ENCODE data around the gene SENP7.
"Not testable (repeated sequence)": the region's sequence is repeated elsewhere in the genome, so short reads cannot be mapped to it uniquely, and the experiment has no call there.

SENP7 gene

DNA sequence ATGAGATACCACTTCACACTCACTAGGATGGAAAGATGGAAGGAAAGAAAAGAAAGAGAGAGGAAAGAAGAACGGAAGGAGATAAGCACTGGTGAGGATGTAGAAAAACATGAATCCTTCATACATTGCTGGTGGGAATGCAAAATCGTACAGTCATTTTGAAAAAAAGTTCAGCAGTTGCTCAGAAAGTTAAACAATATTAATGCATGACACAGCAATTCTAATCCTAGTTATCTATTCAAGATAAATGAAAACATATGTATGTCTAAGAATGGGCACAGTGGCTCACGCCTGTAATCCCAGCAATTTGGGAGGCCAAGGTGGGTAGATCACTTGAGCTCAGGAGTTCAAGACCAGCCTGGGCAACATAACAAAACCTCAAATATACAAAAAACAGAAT, 59.1 kb downstream of the SENP7 start:
- TF ChIP-seq EZH2 (IDR thresholded peaks at IDR 0.05; ENCODE audit: borderline replicate concordance, low read length) (no peak), CTCF (IDR thresholded peaks at IDR 0.05; ENCODE audit: low read length) (no peak)
- Histone ChIP-seq H3K9me3 (ENCODE audit: low read length) (no peaks in the 10 kb centered on the region), H3K27me3 (ENCODE audit: insufficient read depth, low read length) (no peaks in the 10 kb centered on the region)

DNA sequence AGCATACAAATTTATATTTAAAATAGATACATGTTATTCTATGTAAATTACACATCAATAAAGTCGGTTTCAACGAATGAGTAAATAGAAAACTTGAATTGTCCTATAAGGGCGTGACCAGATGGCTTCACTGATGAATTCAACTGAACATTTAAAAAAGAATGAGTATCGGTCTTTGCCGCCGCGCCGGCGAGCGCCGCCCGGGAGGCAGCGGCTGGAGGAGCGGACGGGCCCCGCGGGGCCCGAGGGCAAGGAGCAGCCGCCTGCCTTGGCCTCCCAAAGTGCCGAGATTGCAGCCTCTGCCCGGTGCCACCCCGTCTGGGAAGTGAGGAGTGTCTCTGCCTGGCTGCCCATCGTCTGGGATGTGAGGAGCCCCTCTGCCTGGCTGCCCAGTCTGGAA, 74.4 kb downstream of the SENP7 start:
- not testable (repeated sequence) for H4K20me1 ChIP-seq (ENCODE audit: insufficient read depth, low read length); H2AFZ ChIP-seq (ENCODE audit: low read length); H3F3A ChIP-seq (ENCODE audit: insufficient read depth, low read length); H3K4me2 ChIP-seq (ENCODE audit: low read length); H3K9ac ChIP-seq (ENCODE audit: low read length); H3K9me3 ChIP-seq (ENCODE audit: low read length); H3K9me2 ChIP-seq (ENCODE audit: low read depth, low read length); H3K36me3 ChIP-seq (ENCODE audit: insufficient read depth, low read length); H3K4me1 ChIP-seq (ENCODE audit: insufficient read depth, low read length, severe bottlenecking); H3K4me3 ChIP-seq (ENCODE audit: low read depth, low read length, poor library complexity, severe bottlenecking); H3K27ac ChIP-seq (ENCODE audit: low read depth, low read length, poor library complexity, severe bottlenecking); H3K79me2 ChIP-seq (ENCODE audit: insufficient read depth, low read length); H3K27me3 ChIP-seq (ENCODE audit: insufficient read depth, low read length)

More for the DNA sequence above, 59.1 kb downstream of the SENP7 start:
- Histone ChIP-seq H3F3A (ENCODE audit: insufficient read depth, low read length) (peaks cover 4% of the 10 kb centered on the region; the same call in 1 of the 2 replicates), H3K4me3 (ENCODE audit: low read depth, low read length, poor library complexity, severe bottlenecking) (no peak overlapping the region), H3K4me2 (ENCODE audit: low read length) (no peak overlapping the region), H3K9ac (ENCODE audit: low read length) (no peak overlapping the region), H3K9me2 (ENCODE audit: low read depth, low read length) (no peaks in the 10 kb centered on the region), H2AFZ (ENCODE audit: low read length) (no peak overlapping the region), H3K36me3 (ENCODE audit: insufficient read depth, low read length) (peaks cover 21% of the 10 kb centered on the region), H3K4me1 (ENCODE audit: insufficient read depth, low read length, severe bottlenecking) (no peaks in the 10 kb centered on the region), H4K20me1 (ENCODE audit: insufficient read depth, low read length) (no peaks in the 10 kb centered on the region), H3K27ac (ENCODE audit: low read depth, low read length, poor library complexity, severe bottlenecking) (no peak overlapping the region), H3K79me2 (ENCODE audit: insufficient read depth, low read length) (no peaks in the 10 kb centered on the region)

GRCh38 chr3:101433652-101434051, 79.4 kb downstream of the SENP7 start:
- Histone ChIP-seq H4K20me1 (ENCODE audit: insufficient read depth, low read length) (no peaks in the 10 kb centered on the region), H3F3A (ENCODE audit: insufficient read depth, low read length) (no peaks in the 10 kb centered on the region), H3K79me2 (ENCODE audit: insufficient read depth, low read length) (no peaks in the 10 kb centered on the region), H3K27ac (ENCODE audit: low read depth, low read length, poor library complexity, severe bottlenecking) (no peak overlapping the region), H3K4me1 (ENCODE audit: insufficient read depth, low read length, severe bottlenecking) (no peaks in the 10 kb centered on the region), H3K27me3 (ENCODE audit: insufficient read depth, low read length) (no peaks in the 10 kb centered on the region), H3K9ac (ENCODE audit: low read length) (no peak overlapping the region), H3K36me3 (ENCODE audit: insufficient read depth, low read length) (no peaks in the 10 kb centered on the region), H2AFZ (ENCODE audit: low read length) (no peak overlapping the region), H3K9me3 (ENCODE audit: low read length) (0 out of 2 replicates have a peak, but pooled peaks cover 5% of the 10 kb centered on the region), H3K9me2 (ENCODE audit: low read depth, low read length) (no peaks in the 10 kb centered on the region), H3K4me3 (ENCODE audit: low read depth, low read length, poor library complexity, severe bottlenecking) (no peak overlapping the region), H3K4me2 (ENCODE audit: low read length) (no peak overlapping the region)
- no peak for TF ChIP-seq CTCF (IDR thresholded peaks at IDR 0.05; ENCODE audit: low read length)
- TF ChIP-seq EZH2 (IDR thresholded peaks at IDR 0.05; ENCODE audit: borderline replicate concordance, low read length), result no peak
